Fibroblast of pulmonary artery (primary cell): ENCODE measurements around the gene SIGLEC14.

Source experiments
- DNase-seq: peaks from one replicate; pipeline ENCODE4 v3.0.0-alpha.2; 2010; ENCODE audit warnings: low read depth
- H3K4me3 ChIP-seq: replicated peaks from 2 replicates; pipeline ENCODE4 v1.5.1; 2011; ENCODE audit warnings: low read depth, mild to moderate bottlenecking, control low read depth, low read length, moderate library complexity
- CTCF ChIP-seq: IDR thresholded peaks from 2 replicates; pipeline ENCODE4 v1.5.1; 2011; ENCODE audit warnings: mild to moderate bottlenecking, control low read depth, low read length, inconsistent platforms; ENCODE audit errors: missing control alignments

The SIGLEC14 gene

DNA sequence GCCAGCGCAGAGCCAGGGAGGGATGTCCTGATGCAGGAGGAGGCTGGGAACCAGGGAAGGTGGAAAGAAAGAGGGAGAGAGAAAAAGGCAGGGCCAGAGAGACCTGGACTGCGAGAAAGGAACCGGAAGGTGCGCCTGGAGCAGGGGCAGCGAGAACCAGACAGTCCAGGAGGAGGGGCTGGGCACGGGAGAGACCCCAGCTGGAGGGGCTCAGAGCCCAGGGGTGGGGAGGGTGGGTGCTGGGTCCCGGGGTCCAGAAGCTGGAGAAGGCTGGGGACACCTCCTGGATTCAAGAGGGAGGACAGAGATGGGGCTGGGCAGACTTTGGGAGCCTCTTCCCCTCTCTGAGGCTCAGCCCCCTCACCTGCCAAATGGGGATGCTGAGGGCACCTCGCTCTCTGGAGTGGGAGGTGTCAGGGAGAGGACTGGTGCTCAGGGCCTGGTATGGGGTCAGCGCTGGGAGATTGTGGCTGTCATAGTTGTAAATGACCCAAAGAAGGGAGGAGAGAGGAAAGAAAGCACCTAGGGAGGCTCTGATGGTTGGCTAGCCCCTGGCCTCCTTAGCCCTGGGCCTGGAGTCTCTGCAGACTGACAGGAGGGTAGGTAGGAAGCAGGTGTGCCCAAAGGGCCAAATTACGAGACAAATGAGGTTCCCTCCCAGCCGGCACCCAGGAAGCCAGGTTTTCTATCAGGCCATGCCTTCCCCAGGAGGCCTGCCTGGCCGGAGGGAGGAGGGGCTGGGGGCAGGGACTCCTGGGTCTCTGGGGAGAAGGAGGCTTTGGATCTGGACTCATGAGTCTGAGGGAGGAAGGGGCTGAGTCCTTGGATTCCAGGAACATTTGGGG, 45.2 kb upstream of the SIGLEC14 start:
- no peak for DNase-seq
- no peak for TF ChIP-seq CTCF
- peak overlapping the region; percentile 97 for H3K4me3 ChIP-seq

DNA sequence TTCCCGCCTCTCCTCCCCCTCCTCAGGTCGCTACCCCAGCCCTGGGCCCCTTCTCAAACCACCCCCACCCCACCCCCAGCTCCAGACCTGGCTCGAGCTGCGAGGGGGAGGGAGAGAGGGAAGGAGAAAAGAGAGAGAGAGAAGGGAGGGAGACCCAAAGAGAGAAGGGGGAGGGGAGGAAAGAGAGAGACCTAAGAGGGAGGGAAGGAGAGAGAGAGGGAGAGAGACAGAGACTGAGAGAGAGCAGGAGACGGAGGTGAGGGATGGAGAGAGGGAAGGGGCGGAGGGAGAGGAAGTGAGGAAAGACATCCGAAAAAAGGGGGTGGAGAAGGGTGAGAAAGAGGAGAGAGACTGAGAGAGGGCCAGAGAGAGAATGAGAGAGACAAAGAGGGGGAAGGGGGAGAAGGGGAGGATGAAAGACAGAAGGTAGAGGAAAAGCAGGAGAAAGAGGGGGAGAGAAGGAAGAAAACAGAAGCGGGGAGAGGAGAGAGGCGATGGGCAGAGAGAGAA, 44.5 kb upstream of the SIGLEC14 start:
- no peak for TF ChIP-seq CTCF
- peak overlapping the region; percentile 97 for H3K4me3 ChIP-seq
- peak; percentile 82 for DNase-seq

- DNase-seq: peak; percentile 88
- TF ChIP-seq CTCF: no peak
- H3K4me3 ChIP-seq: peak overlapping the region; percentile 97
Observed at GRCh38 chr19:51690454-51691073, 43.9 kb upstream of the SIGLEC14 start.

DNA sequence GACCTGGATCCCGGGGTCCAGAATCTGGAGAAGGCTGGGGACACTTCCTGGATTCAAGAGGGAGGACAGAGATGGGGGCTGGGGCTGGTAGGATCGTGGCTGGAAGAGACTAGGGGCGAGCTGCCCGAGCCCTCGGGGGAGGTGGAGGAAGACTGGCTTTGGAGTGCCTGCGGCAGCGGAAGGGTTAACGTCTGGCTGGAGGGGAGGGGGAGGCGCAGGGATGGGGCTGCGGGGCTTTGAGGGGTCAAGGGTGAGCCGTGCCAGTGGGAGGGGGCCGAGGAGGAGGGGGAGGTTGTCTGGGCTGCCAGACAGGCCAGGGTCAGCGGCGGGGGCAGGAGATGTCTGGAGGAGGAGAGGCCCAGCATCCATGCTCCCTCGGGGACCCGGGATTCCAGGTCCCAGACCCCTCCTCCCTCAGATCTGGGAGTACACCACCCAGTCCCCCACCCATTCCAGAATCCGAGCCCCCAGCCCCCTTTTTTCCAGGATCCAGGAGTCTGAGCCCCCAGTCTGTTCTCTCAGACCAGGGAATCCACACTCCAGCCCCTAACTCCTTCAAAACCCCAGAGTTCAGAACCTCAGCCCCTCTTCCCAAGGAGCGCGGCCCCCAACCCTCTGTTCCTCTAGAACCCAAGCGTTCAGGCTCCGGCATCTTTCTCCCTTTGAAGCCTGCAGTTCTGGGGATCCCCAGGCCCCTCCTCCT, 43.3 kb upstream of the SIGLEC14 start:
- H3K4me3 ChIP-seq: peak overlapping the region; percentile 97
- TF ChIP-seq CTCF: no peak
- DNase-seq: peak; percentile 64

DNA sequence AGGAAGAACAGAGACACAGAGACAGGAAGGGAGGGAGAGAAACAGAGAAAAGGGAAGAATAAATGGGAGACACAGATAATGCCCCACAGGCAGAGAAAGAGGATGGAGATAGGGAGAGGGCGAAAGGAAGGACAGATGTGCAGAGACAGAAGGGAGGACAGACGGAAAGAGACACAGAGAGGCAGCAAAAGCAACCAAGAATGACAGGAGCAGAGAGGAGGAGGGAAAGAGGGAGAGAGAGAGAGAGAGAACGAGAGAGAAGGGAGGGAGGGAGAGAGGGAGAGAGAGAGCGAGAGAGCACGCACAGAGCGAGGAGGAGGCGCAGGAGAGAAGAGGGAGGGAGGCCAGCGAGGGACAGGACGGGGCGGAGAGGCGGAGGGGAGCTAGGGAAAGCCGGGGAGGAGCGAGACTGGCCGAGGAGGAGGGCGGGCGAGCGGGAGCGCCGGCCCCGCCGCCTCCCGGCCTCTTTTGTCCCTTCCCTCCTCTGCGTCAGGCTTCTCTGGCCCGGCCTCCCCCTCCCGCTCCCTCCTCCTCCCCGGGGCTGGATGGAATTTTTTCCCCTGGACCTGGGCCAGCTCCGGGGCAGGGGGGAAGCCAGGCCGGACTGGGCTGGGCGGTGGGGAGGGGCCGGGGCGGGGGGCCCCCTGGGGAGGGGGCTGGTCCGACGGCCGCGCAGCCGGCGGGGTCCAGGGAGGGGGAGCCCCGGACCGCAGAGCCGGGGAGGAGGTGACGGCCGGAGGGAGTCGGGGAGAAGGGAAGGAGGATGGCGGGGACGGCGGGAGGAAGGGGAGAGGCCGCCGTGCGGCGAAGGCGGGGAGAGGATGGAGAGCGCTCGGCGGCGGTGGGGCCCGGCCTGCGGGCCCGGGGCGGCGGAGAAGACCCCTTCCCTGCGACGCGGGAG, 42.3 kb upstream of the SIGLEC14 start:
- peak; percentile 97 for DNase-seq
- peak overlapping the region; percentile 97 for H3K4me3 ChIP-seq
- no peak for TF ChIP-seq CTCF
